ENCODE measurements around the gene CCDC74A.

GRCh38 chr2:131517106-131517831 lies 10.4 kb upstream of the CCDC74A start:
- TF ChIP-seq REST (IDR thresholded peaks at IDR 0.05; ENCODE audit: low read depth) (no peak), NFIC (IDR thresholded peaks at IDR 0.05) (no peak), USF1 (IDR thresholded peaks at IDR 0.05) (no peak), TEAD4 (IDR thresholded peaks at IDR 0.05) (no peak), YY1 (IDR thresholded peaks at IDR 0.05; ENCODE audit: low read depth) (no peak), TCF12 (IDR thresholded peaks at IDR 0.05; ENCODE audit: low read depth) (no peak), TAF1 (IDR thresholded peaks at IDR 0.05; ENCODE audit: low read depth) (no peak)

All from Ishikawa (cell line).